ENCODE measurements around the gene NXPE1. TPM values are rescaled to one million over a fixed set of nuclear protein-coding genes. Genes with fewer than 3 reads are reported as not detected.

NXPE1 gene
- total RNA-seq, 1 donor from 2014 or later: 0.27 TPM

GRCh38 chr11:114553642-114554041 lies 6.0 kb downstream of the NXPE1 start:
- no peak overlapping the region for H3K4me3 Mint-ChIP-seq
- H3K9me3 Mint-ChIP-seq: no peaks in the 10 kb centered on the region
- H3K4me1 Mint-ChIP-seq (ENCODE audit: unreplicated experiment): no peaks in the 10 kb centered on the region
- no peak overlapping the region for H3K27ac Mint-ChIP-seq
- H3K27me3 Mint-ChIP-seq: no peaks in the 10 kb centered on the region
- TF ChIP-seq CTCF (conservative IDR thresholded peaks at IDR 0.05): no peak
- H3K36me3 Mint-ChIP-seq: no peaks in the 10 kb centered on the region
- no peak for DNase-seq (ENCODE audit: extremely low spot score, unreplicated experiment)

DNA sequence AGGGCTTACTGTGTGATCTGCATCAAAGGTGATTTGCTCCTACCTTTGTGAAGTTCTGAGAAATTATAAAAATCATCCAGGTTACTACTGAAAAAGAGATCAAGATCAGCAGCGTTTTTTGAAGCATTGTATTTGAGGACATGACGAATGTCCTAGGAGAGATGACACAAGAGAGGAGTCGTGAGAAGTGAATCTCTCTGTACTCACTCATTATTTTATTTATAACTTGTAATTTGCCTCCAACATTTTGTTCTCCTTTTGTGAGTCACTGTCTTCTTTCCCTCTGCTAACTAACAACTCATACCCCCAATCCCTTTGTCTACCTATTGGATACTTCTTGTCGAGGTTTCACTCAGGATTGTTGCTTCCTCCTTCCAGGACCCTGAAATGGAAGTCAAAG lies 8.6 kb downstream of the NXPE1 start:
- no peaks in the 10 kb centered on the region for H3K9me3 Mint-ChIP-seq
- no peak for DNase-seq (ENCODE audit: extremely low spot score, unreplicated experiment)
- no peak overlapping the region for H3K4me3 Mint-ChIP-seq
- no peak for TF ChIP-seq CTCF (conservative IDR thresholded peaks at IDR 0.05)
- no peaks in the 10 kb centered on the region for H3K27me3 Mint-ChIP-seq
- no peaks in the 10 kb centered on the region for H3K4me1 Mint-ChIP-seq (ENCODE audit: unreplicated experiment)
- no peaks in the 10 kb centered on the region for H3K36me3 Mint-ChIP-seq
- no peak overlapping the region for H3K27ac Mint-ChIP-seq

DNA sequence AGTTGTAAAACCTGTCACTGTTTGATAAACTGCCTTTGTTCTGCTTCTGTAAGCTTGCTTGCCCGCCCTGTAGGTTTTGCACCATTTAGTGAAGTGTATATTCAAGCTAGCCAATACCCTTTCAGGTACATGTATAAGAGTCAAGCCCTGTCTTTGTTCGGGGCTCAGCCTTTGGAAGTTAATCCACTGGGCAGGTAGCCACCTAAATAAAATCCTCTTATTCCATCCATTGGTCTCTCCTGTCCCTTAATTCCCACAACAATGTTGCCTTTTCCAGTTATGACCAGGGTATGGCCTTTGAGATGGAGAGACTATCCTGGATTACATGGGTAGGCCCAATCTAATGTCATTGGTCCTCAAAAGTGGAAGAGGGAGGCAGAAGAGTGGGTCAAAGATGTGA lies 34.0 kb downstream of the NXPE1 start:
- H3K4me3 Mint-ChIP-seq: no peak overlapping the region
- no peaks in the 10 kb centered on the region for H3K36me3 Mint-ChIP-seq
- H3K27me3 Mint-ChIP-seq: no peaks in the 10 kb centered on the region
- H3K27ac Mint-ChIP-seq: no peak overlapping the region
- no peak for DNase-seq (ENCODE audit: extremely low spot score, unreplicated experiment)
- no peak for TF ChIP-seq CTCF (conservative IDR thresholded peaks at IDR 0.05)
- peaks cover 5% of the 10 kb centered on the region for H3K9me3 Mint-ChIP-seq
- peaks cover 5% of the 10 kb centered on the region for H3K4me1 Mint-ChIP-seq (ENCODE audit: unreplicated experiment)

- TF ChIP-seq CTCF (conservative IDR thresholded peaks at IDR 0.05): no peak
- no peak for DNase-seq (ENCODE audit: extremely low spot score, unreplicated experiment)
- Mint-ChIP-seq H3K27ac (no peak overlapping the region), H3K27me3 (no peaks in the 10 kb centered on the region), H3K4me3 (no peak overlapping the region), H3K9me3 (peaks cover 5% of the 10 kb centered on the region), H3K36me3 (no peaks in the 10 kb centered on the region), H3K4me1 (ENCODE audit: unreplicated experiment) (peaks cover 5% of the 10 kb centered on the region)
Observed at GRCh38 chr11:114524122-114524521, 35.6 kb downstream of the NXPE1 start.

- no peak for TF ChIP-seq CTCF (conservative IDR thresholded peaks at IDR 0.05)
- peaks cover 5% of the 10 kb centered on the region for H3K9me3 Mint-ChIP-seq
- peaks cover 5% of the 10 kb centered on the region for H3K27me3 Mint-ChIP-seq
- H3K36me3 Mint-ChIP-seq: no peaks in the 10 kb centered on the region
- no peak overlapping the region for H3K4me3 Mint-ChIP-seq
- DNase-seq (ENCODE audit: extremely low spot score, unreplicated experiment): no peak
- no peak overlapping the region for H3K27ac Mint-ChIP-seq
- H3K4me1 Mint-ChIP-seq (ENCODE audit: unreplicated experiment): peaks cover 5% of the 10 kb centered on the region
Observed at GRCh38 chr11:114522818-114523217, 36.9 kb downstream of the NXPE1 start.

- Mint-ChIP-seq H3K27ac (no peak overlapping the region), H3K9me3 (peaks cover 5% of the 10 kb centered on the region), H3K27me3 (peaks cover 7% of the 10 kb centered on the region), H3K36me3 (no peaks in the 10 kb centered on the region), H3K4me3 (no peak overlapping the region), H3K4me1 (ENCODE audit: unreplicated experiment) (peaks cover 6% of the 10 kb centered on the region)
- no peak for TF ChIP-seq CTCF (conservative IDR thresholded peaks at IDR 0.05)
- no peak for DNase-seq (ENCODE audit: extremely low spot score, unreplicated experiment)
Observed at GRCh38 chr11:114511538-114511937, 48.1 kb downstream of the NXPE1 start.

All from type B pancreatic cell (in vitro differentiated cells).